OCI-M2 (cell line): ENCODE results near the gene DMRT1.
"Not testable (repeated sequence)": the region's sequence is repeated elsewhere in the genome, so short reads cannot be mapped to it uniquely, and the experiment has no call there.

Experiments
- DNase-seq: peaks from one replicate; lab custom pipeline; 2025; ENCODE audit not compliant: unreplicated experiment; lab: John Stamatoyannopoulos, UW

DMRT1 gene

DNA sequence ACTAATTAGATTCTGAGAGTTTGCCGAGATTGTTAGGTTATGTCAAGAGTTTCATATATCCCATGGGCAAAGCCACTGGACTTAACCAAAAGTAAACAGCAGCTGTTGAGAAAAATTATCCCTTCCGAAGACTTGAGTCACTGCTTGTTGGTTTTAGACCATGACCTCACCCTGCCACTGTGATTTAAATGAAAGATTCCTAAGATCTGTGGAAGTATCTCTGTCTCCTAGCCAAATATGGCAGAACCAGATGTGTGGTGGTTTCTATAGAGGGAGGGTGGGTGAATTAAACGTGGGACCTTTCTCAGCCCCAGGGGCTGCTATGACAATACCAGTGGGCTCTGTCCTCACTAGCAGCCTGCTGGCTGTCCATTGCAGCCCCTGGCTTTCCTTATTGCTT is 154.3 kb downstream of the DMRT1 start:
- DNase-seq, result no peak

DNA sequence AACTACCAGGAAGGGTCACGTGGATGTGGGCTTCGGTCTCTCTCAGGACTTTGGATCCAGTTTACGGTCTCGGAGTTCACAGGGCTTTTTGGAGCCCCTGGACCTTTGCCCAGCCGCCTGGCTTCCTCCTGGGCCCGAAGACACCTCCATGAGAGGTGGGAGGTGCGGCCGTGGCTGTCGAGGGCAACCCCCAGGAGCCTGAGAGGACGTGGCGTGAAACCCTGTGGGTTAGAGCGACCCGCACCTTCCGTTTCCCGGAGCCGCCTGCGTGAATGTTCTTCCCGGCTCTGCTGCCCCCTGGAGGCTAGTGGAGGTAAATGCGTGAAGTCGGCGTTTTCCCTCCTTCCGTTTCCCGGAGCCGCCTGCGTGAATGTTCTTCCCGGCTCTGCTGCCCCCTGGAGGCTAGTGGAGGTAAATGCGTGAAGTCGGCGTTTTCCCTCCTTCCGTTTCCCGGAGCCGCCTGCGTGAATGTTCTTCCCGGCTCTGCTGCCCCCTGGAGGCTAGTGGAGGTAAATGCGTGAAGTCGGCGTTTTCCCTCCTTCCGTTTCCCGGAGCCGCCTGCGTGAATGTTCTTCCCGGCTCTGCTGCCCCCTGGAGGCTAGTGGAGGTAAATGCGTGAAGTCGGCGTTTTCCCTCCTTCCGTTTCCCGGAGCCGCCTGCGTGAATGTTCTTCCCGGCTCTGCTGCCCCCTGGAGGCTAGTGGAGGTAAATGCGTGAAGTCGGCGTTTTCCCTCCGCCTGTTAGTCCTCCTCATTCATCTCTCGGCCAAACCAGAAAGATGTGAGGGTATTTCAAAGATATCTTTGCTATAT is 157.0 kb downstream of the DMRT1 start:
- not testable (repeated sequence) for DNase-seq

DNA sequence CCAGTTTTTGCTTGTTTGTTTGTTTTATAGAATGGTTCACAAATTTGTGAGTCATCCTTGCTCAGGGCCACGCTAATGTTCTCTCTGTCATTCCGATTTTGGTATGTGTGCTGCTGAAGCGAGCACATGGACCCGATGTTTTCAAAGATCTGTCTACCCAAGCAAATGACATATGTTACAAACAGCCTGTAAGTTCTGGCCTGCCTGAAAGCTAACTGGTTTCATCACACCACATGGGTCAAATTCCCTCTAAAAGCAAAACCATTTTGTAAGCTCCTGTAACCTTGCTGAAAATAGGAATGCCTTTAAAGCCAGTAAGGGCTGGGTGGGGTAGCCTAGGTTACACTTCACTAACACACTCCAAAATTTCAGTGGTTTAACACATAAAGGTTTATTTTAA is 160.3 kb downstream of the DMRT1 start:
- no peak for DNase-seq

DNA sequence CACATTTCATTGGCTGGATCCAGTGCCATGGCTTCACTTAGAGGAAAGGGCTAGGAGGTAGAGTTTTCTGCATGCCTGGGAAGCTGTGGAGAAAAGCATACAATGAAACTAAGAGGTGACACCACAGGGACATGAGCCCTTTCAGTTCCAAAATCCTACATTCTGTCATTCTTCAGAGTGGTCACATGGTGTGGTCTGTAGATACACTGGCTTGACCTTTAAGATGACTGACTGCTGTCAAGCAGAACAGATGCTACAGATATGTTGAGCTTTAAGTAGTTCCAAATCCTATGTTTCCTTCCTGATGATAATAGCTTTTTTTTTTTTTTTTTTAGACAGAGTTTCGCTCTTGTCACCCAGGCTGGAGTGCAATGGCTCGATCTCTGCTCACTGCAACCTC is 161.2 kb downstream of the DMRT1 start:
- no peak for DNase-seq

DNA sequence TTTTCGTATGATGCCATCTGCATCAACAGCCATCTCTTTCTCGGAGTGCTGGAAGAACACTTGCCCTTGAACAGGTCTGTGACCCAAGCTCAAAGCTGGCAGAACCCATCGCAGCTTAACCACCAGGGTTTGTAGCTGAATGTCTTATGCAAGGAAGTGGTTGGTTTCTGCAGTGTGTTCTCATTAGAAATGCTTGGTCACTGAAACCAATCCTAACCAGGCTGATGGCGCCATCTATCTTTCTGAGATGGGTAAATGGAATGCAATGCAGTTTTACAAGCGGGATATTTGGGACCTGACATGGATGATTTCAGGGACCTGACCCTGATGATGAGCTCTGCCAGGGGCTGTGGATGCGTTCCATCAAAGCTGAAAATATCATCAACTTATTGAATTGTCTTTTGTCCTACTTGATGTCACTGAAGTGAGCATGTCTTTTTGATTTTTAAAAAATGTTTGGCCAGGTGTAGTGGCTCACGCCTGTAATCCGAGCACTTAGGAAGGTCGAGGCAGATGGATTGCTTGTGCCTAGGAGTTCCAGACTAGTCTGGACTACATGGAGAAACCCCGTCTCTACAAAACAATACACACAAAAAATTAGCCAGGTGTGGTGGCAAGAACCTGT is 163.7 kb downstream of the DMRT1 start:
- DNase-seq, result no peak

DNA sequence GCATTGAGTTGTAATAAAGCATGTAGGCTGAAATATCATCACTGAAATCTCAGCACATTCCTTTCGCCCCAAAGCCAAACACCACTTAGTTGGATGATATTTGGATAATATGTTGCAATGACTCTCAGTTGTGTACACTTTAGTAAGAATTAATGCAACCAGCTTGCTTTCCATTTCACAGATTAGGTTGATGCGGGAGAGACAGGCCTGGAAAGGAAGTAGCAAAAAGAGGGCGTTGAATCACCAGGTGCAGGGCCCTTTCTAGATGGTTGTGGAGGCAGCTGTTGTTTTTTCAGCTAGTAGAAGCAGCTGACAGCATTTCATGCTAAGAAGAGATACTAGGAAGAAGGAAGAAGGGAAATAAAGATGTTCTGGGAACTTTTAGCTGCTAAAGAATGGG is 165.8 kb downstream of the DMRT1 start:
- no peak for DNase-seq

DNA sequence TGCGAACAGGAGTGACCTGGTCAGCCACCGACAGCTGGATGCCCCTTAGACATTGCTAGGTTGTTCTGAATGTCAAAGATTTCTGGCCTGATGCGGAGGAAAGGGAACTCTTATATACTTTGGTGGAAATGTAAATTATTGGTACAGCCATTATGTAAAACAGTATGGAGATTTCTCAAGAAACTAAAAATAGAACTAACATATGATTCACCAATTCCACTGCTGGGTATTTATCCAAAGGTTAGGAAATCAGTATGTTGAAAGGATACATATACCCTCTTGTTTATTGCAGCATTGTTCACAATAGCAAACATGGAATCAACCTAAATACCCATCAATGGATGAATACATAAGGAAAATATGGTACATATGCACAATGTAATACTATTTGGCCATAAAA is 166.7 kb downstream of the DMRT1 start:
- no peak for DNase-seq

DNA sequence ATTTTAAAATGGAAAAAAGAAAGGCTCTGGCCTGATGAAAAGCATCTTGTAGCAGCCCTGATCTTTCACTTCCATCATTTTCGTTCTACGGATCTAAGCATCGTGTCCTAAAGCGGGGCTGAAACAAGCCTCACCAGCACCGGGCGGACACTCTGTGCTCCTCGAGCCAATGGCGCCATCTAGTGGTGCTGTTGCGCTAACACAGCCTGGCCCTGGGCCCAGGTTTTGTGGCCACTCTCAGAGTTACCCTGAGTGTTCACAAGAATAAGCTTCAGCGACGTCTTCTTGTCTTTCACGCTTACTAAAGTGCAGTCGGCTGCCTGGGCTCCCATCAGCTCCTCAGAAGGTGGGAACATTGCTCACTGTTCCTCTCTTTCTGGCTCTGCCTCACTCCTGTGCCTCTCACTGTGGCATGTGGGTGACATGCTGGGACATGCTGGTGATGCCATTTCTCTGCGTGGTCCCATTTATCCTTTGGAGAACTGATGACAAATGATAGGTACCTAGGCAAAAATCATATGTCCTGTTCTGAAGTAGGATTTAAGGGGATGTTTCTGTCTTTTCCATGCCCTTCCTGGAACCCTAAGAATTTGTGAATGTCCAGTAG is 167.7 kb downstream of the DMRT1 start:
- DNase-seq, result no peak

DNA sequence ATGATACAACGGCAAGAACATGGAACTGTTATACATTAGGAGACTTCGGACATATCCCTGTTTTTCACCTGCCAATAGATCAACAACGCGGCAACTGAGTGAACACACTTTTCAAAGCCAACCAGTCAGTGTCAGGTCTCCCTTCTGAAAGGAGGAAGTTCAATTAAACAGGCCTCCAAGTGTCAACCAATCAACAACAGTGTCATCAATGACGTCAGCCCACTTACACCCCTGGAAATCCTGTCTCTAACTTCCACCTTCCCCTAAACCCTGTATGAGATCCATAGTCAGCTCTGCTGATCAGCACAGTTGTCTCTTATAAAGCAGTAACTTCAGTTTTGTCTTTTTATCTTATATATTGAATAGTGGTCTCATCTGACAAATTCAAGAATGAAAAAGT is 171.5 kb downstream of the DMRT1 start:
- no peak for DNase-seq

DNA sequence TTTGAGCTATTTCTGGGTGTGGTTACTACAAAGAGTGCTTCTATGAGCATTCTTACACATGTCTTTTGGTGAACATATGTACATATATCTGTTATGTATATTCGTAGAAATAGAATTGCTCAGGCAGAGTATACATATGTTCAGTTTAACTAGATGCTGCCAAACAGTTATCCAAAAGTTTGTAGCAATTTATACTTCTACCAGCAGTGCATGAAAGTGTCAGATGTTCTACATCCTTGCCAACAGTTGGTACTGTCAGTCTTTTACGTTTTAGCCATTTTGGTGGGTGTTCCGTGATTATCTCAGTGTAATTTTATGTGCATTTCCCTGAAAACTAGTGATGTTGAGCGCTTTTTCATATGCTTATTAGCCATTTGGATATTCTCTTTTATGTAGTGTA is 172.7 kb downstream of the DMRT1 start:
- no peak for DNase-seq

DNA sequence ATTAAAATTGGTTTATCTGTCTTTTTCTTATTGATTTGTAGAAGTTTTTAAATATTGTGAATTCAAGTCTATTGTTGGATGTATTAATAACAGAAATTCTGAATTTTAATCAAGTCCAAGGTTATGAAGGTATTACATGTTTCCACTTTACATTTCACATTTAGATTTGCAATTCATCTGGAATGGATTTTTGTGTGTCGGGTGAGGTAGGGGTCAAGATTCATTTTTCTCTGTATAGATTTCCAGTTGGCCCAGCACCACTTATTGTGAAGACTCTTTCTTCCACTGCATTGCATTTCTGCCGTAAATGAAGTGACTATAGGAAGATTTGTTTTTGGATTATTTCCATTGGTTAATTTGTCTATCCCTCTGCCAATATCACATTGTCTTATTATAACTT is 173.1 kb downstream of the DMRT1 start:
- no peak for DNase-seq

DNA sequence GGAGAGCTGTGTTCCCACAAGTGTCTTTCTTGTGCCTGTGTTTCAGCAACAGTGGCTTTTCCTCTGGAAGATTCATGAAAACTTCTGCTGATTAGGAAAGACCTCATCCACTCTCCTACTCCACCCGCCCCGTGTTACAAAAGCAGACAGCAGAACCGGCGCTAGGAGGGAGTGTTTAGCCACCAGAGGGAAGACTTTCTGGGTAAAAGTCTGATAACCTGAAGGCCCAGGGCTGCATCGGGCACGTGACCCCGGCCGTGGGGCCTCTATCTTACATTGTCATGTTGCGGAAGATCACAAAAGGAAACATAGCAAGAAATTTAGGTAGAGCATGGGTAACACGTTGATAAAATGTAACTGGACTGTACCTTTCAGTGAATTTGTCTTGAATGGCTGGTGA is 176.6 kb downstream of the DMRT1 start:
- no peak for DNase-seq
